ENCODE data around the gene ARID1A. TPM values are rescaled to one million over a fixed set of nuclear protein-coding genes. Genes with fewer than 3 reads are reported as not detected.

Gene ARID1A
- total and polyA plus RNA-seq, 9 of the 15 experiments (the other 6 are each of a cell fraction or from before 2014, with no cell fraction given), result 8.3 to 88.3 (median 22.5) TPM

GRCh38 chr1:26695356-26696118 is at the start of gene ARID1A (continued):
- TF ChIP-seq REST (IDR thresholded peaks at IDR 0.05; ENCODE audit: borderline replicate concordance) (peak; percentile 49; the same call in 1 of the 2 replicates), REST (CRISPR knock-in tag; IDR thresholded peaks at IDR 0.05; ENCODE audit: low read depth) (peak; percentile 89), CCNT2 (IDR thresholded peaks at IDR 0.05; ENCODE audit: borderline replicate concordance, extremely low read depth, insufficient read length, low read depth, low read length) (peak; percentile 99), ZNF695 (CRISPR knock-in tag; IDR thresholded peaks at IDR 0.05) (no peak), ZNF507 (tag; conservative IDR thresholded peaks at IDR 0.05) (no peak), PBX2 (CRISPR knock-in tag; IDR thresholded peaks at IDR 0.05; ENCODE audit: low read depth) (no peak), PBX2 (tag; conservative IDR thresholded peaks at IDR 0.05; ENCODE audit: low read depth) (no peak), ZC3H11A (IDR thresholded peaks at IDR 0.05; ENCODE audit: low read depth, low read length) (peak; percentile 38; the same call in 1 of the 2 replicates), NONO (IDR thresholded peaks at IDR 0.05; ENCODE audit: low read depth in 2 of 2, low read length in 1 of 2) (peak in 1 of 2 experiments; percentile 96), KDM5B (IDR thresholded peaks at IDR 0.05; ENCODE audit: insufficient replicate concordance, low read depth, low read length) (peak; percentile 84), SIN3B (IDR thresholded peaks at IDR 0.05; ENCODE audit: low read depth) (peak; percentile 85), MTA1 (IDR thresholded peaks at IDR 0.05; ENCODE audit: borderline replicate concordance) (peak; percentile 72; the same call in 1 of the 2 replicates), ZNF75A (CRISPR knock-in tag; IDR thresholded peaks at IDR 0.05) (no peak), FIP1L1 (IDR thresholded peaks at IDR 0.05; ENCODE audit: low read depth, low read length, poor library complexity, severe bottlenecking) (peak; percentile 99), KLF16 (IDR thresholded peaks at IDR 0.05) (no peak; the same call in 1 of the 2 replicates), TAF15 (IDR thresholded peaks at IDR 0.05; ENCODE audit: low read depth, low read length) (no peak)

Measured in K562 (cell line).